ENCODE measurements around the gene IGF1R. TPM values are rescaled to one million over a fixed set of nuclear protein-coding genes. Genes with fewer than 3 reads are reported as not detected.

IGF1R gene
- total and polyA plus RNA-seq, 2 donors (not counting 3 experiments of a cell fraction or from before 2014, with no cell fraction given): 16.1 to 59.1 TPM

DNA sequence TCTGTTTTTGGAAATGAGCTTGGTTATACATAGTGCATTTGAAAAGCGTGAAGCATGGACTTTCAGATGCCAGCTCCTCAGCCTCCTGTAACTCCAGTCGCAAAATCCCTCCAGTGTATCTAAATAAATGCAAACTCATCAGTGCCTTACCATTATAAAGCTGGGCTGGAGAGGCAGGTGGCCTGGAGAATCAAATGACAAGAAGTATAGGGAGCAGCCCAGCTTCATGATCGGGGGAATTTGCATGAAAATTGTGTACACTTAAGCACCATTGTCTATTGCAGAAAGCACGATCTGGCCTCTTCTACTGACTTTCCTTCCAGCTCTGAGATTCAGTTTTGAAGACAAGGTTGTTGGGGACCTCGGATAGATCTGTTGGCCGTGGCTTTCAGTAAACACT lies 71.7 kb downstream of the IGF1R start:
- no peaks in the 10 kb centered on the region for H4K20me1 ChIP-seq (replicated peaks; ENCODE audit: control insufficient read depth, extremely low read depth, insufficient read depth, low read length)
- ChIA-PET POLR2A (no interaction called here), CTCF (interaction anchor here (1.6 kb wide), 2 partner anchors 16 to 60 kb away, joined by 4 read pairs; no protein-coding TSS in a partner anchor)
- DNase-seq (ENCODE audit: low read depth, low spot score) (no peak), FAIRE-seq (no peak)
- no peaks in the 10 kb centered on the region for H3K36me3 ChIP-seq (ENCODE audit: control insufficient read depth in 2 of 2, extremely low read depth in 1 of 2, insufficient read depth in 2 of 2, low read length in 2 of 2)
- no peaks in the 10 kb centered on the region for H3K9me3 ChIP-seq (replicated peaks; ENCODE audit: control insufficient read depth, insufficient read depth, low read length)
- H3K4me2 ChIP-seq (ENCODE audit: insufficient read depth, low read length): no peak overlapping the region
- intact Hi-C loops (cut with micrococcal nuclease): no loop called here
- no peak overlapping the region for H3K4me3 ChIP-seq (replicated peaks in 1 of 3; ENCODE audit: insufficient read depth in 1 of 3, low read depth in 1 of 3, low read length in 3 of 3)
- H3K4me1 ChIP-seq (ENCODE audit: control insufficient read depth, extremely low read depth, insufficient read depth, low read length): peaks cover 8% of the 10 kb centered on the region
- BruUV-seq (replicated peaks): no TSS peak
- no peak overlapping the region for H3K27ac ChIP-seq (ENCODE audit: insufficient read depth, low read depth, low read length)
- H3K9ac ChIP-seq (replicated peaks; ENCODE audit: extremely low read depth, insufficient read depth, low read length): no peak overlapping the region
- no peaks in the 10 kb centered on the region for H3K9me1 ChIP-seq (replicated peaks; ENCODE audit: control insufficient read depth, extremely low read depth, insufficient read depth, low read length)
- no peak overlapping the region for H2AFZ ChIP-seq (ENCODE audit: low read depth, low read length)
- no peaks in the 10 kb centered on the region for H3K27me3 ChIP-seq (ENCODE audit: control insufficient read depth in 2 of 2, insufficient read depth in 2 of 2, low read length in 2 of 2)
- dilution Hi-C loops (cut with MboI; ENCODE audit: extremely low pct_ligation_motif_present, low sequenced_read_pairs): no loop called here
- H3K79me2 ChIP-seq (ENCODE audit: control insufficient read depth, insufficient read depth, low read length): peaks cover 56% of the 10 kb centered on the region
- no peak for TF ChIP-seq JUN (IDR thresholded peaks at IDR 0.05; ENCODE audit: borderline replicate concordance, insufficient read depth, insufficient read length, low read depth)
- TF ChIP-seq POLR2A (IDR thresholded peaks at IDR 0.05; ENCODE audit: low read depth, low read length): no peak
- no peak for TF ChIP-seq FOS (IDR thresholded peaks at IDR 0.05; ENCODE audit: borderline replicate concordance, insufficient read depth, low read length)
- TF ChIP-seq POLR2AphosphoS5 (IDR thresholded peaks at IDR 0.05; ENCODE audit: insufficient read depth, low read depth, low read length): no peak
- TF ChIP-seq GATA2 (IDR thresholded peaks at IDR 0.05; ENCODE audit: insufficient read depth, insufficient read length, low read depth, low read length): no peak
- TF ChIP-seq MYC (IDR thresholded peaks at IDR 0.05; ENCODE audit: low read depth, low read length): no peak
- TF ChIP-seq, protein P1, sequence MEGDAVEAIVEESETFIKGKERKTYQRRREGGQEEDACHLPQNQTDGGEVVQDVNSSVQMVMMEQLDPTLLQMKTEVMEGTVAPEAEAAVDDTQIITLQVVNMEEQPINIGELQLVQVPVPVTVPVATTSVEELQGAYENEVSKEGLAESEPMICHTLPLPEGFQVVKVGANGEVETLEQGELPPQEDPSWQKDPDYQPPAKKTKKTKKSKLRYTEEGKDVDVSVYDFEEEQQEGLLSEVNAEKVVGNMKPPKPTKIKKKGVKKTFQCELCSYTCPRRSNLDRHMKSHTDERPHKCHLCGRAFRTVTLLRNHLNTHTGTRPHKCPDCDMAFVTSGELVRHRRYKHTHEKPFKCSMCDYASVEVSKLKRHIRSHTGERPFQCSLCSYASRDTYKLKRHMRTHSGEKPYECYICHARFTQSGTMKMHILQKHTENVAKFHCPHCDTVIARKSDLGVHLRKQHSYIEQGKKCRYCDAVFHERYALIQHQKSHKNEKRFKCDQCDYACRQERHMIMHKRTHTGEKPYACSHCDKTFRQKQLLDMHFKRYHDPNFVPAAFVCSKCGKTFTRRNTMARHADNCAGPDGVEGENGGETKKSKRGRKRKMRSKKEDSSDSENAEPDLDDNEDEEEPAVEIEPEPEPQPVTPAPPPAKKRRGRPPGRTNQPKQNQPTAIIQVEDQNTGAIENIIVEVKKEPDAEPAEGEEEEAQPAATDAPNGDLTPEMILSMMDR (IDR thresholded peaks at IDR 0.05; ENCODE audit: extremely low read depth in 1 of 2, insufficient read depth in 1 of 2, low read depth in 1 of 2, low read length in 2 of 2): no peak
